ENCODE measurements around the gene MYO1B.

DNA sequence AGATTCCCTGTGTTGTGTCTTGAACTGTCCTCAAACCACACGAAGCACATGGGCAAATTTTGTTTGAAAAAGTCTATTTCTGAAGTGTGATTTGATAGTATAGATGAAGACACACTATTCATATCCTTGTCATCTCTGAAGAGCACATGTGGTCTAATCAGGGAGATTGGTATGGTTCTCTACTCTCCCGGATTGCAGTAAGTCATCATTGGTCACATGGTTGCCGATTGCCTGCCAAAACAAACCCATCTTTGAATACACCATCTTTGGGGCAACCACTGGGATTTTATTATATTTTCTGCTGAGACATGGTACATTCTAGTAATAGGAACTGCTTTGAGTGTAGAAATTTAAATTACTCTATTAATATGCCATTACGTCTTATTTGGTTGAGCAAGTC lies 186.9 kb downstream of the MYO1B start:
- no peak for TF ChIP-seq POLR2AphosphoS5 (IDR thresholded peaks at IDR 0.05; ENCODE audit: low read depth, low read length)
- TF ChIP-seq POLR2A (IDR thresholded peaks at IDR 0.05; ENCODE audit: low read depth, low read length) = no peak

All from GM12892 (cell line).